ENCODE results near the gene OSBPL10.

- TF ChIP-seq EZH2 (IDR thresholded peaks at IDR 0.05; ENCODE audit: low read length, missing control alignments) (no peak), CTCF (conservative IDR thresholded peaks at IDR 0.05 in 1 of 2, IDR thresholded peaks at IDR 0.05 in 1 of 2; ENCODE audit: low read depth in 1 of 2, low read length in 2 of 2) (no peak)
Observed at GRCh38 chr3:31896026-31896425, 85.0 kb downstream of the OSBPL10 start.

All from fibroblast of lung (primary cell).